ENCODE results near the gene THRB.

- TF ChIP-seq CTCF (IDR thresholded peaks at IDR 0.05; ENCODE audit: poor library complexity) = no peak
- no peak for TF ChIP-seq EZH2phosphoT487 (IDR thresholded peaks at IDR 0.05; ENCODE audit: low read depth, severe bottlenecking, unreplicated experiment)
These were observed 241.3 kb downstream of the THRB start for GRCh38 chr3:24253336-24253735.
